Activated CD4-positive, alpha-beta T cell treated with anti-CD3 and anti-CD28 coated beads, Interleukin-2, Interleukin-4, amounts not matched to agents 100 ng/mL and 50 ng/mL, durations not matched to agents 16 hours and 8 hours (primary cell): ENCODE results near the gene RASSF7.
A peak's percentile ranks its signal among the peaks of the same experiment; 100 is the strongest.

Source experiments
- DNase-seq: peaks from one replicate; pipeline ENCODE4 v3.0.0-alpha.2; 2020; ENCODE audit warnings: low spot score

The RASSF7 gene

GRCh38 chr11:551596-551995 lies 9.2 kb upstream of the RASSF7 start:
- no peak for DNase-seq

- DNase-seq = no peak
Observed at GRCh38 chr11:553083-553987, 7.4 kb upstream of the RASSF7 start.

- DNase-seq = no peak
Observed at GRCh38 chr11:553988-554340, 6.8 kb upstream of the RASSF7 start.

DNA sequence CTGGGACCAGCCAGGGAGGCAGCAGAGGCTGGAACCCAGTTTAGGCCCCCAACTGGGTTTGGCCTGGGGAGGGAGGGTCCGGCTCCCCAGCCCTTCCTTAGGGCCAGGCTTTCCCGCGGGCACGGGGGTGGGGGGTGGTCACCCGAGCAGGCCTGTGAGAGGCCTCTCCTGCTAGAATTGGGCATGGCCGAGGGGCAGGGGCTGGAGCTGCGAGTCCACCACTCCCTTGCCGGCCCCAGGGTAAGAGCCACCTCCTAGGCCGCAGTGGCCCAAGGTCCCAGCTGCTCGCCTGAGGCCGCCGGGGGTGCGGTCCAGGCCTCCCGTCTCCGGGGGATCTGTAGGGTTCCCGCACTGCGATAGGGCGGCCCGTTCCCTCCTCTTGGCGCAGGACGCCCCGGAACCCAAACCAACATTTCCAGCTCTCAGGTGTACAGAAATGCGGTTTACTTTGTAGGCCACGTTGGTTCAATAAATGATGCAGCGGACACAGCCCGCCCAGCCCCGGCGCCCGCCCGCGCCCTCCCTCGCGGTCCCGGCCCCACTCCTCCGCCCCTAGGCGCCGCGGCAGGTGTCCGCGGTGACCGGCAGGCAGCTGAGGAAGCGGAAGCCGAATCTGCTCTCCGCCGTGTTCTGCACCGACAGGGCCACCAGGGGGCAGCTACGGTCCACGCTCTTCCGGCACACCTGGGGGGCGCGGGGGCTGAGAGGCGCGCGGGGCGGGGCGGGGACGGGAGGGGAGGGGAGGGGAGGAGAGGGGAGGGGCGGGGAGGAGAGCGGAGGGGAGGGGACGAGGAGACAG lies 6.1 kb upstream of the RASSF7 start:
- DNase-seq = peak; percentile 71

DNA sequence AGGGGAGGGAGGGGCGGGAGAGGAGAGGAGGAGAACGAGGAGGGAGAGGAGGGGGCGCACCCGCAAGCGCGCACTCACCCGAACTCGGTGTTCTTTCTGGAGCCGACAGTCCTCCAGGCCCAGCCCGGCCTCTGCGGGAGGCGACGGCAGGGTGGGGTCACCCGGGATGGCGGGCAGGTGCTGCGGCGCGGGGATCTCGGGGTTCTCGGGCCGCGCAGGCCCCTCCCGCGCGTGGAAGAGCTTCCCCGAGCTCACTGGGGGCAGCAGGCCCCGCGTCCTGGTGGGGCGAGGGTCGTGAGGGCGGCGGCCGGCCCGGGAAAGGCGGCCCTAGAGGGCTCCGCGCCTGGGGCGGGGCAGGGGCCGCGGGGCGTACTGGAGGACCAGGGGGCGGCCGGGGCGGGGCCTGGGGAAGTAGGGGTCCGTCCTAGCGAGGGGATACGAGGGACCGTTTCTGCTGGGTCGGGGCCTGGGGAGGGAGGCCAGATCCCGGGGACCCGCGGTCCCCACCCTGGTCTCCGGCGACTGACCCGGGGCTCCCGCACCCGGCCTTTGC lies 5.5 kb upstream of the RASSF7 start:
- DNase-seq = no peak

DNA sequence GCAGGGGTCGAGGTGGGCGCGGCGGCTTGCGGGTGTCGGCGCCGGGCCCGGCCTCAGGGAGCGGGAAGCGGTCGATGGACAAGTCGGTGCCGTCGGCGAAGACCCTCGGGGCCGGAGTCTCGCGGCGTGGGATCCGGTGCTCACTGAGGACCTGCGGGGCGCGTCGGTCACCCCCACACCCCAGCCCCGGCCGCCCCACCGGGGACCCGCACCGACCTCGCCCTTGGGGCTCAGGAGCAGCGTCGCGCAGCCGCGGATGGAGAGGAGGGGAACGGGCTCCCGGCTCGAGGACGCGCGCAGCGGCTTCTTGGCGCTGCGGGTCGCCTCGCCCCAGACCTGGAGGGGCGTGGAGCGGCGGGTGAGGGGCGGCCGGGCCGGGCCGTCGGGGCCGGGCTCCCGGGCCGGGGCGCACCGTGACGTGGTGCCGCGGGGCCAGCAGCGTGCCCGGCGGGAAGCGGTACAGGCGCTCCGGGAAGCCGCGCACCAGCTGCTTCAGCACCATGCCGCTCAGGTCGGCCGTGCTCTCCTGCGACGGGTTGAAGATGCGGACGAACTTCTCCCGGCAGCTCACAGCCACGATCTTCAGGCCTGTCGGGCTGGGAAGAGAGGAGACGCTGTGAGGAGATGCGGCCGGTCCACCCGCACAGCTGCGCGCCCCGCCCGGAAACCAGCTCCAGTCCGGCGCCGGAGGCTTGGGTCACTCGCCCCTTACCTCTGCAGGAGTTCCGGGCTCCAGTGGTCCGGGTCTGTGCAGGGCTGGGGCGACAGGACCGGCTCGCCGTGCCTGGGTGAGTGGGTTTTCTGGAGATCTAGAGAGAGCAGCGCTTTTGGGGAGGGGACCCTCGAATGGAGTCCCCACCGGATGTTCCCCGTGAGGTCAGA lies 4.7 kb upstream of the RASSF7 start:
- DNase-seq = no peak

- DNase-seq = no peak
Observed at GRCh38 chr11:556662-557256, 4.0 kb upstream of the RASSF7 start.

- no peak for DNase-seq
Observed at GRCh38 chr11:557328-558132, 3.2 kb upstream of the RASSF7 start.

DNA sequence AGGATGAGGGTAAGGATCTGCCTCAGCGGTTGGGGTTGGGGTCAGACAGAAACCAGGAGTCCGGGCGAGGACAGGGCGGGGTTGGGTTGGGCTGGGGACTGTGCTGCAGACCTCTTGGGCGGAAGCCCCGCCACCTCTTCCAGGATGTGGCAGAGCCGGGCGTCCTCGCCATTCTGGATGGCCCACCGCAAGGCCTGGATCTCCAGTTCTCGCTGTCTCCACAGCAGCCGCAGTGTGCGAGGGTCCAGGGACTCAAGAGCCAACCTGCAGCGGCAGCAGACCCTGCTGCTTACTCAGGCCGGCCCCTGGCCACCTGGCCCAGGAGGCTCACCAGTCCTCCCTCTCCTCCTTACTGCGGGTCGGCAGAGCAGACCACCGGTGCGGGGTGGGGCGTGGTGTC lies 2.3 kb upstream of the RASSF7 start:
- no peak for DNase-seq

DNA sequence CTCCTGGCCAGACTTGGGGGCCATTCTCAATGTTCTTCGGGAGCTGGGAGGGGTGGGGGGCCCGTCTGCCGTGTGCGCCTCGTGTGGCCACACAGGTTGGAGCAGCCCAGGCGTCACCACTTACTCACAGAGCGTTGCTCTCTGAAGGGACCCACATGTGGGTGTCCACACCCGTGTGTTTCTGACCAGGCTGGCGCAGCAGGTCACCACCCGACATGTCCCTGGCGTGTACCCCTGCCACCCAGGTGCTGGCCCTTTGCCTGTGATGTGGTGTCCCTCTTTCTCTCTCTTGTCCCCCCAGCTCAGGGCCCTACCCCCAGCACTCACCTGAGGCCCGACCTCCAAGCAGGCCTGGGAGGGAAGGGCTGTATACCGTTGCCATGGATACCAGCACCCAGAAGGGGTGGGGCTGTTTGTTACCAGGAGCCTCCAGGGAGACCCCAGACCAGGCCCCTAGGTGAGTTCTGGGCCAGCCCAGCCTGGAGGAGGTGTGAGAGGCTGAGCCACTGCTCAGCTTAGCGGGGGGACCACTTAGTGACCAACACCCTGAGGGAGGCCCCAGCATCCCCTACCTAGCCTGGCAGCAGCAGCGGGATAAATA lies 1.6 kb upstream of the RASSF7 start:
- DNase-seq = no peak

- DNase-seq = no peak
Observed at GRCh38 chr11:559712-560304, 962 bp upstream of the RASSF7 start.

- DNase-seq = no peak
Observed at GRCh38 chr11:561148-562003, 606 bp downstream of the RASSF7 start.

- DNase-seq = no peak
Observed at GRCh38 chr11:562046-562645, 1.4 kb downstream of the RASSF7 start.

DNA sequence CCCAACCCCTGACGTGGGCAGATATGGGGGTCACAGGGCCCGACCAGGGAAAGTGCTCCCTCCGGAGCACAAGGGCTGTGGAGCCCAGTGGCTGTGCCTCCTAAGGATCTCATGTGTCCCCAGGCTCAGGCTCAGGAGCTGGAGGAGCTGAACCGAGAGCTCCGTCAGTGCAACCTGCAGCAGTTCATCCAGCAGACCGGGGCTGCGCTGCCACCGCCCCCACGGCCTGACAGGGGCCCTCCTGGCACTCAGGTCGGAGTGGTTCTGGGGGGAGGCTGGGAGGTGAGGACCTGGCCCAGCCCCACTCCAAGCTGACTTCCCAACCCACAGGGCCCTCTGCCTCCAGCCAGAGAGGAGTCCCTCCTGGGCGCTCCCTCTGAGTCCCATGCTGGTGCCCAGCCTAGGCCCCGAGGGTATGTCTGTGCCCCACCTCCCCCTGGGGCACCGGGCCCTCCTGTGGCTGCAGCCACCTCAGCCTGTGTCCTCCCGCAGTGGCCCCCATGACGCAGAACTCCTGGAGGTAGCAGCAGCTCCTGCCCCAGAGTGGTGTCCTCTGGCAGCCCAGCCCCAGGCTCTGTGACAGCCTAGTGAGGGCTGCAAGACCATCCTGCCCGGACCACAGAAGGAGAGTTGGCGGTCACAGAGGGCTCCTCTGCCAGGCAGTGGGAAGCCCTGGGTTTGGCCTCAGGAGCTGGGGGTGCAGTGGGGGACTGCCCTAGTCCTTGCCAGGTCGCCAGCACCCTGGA lies 2.5 kb downstream of the RASSF7 start:
- no peak for DNase-seq

DNA sequence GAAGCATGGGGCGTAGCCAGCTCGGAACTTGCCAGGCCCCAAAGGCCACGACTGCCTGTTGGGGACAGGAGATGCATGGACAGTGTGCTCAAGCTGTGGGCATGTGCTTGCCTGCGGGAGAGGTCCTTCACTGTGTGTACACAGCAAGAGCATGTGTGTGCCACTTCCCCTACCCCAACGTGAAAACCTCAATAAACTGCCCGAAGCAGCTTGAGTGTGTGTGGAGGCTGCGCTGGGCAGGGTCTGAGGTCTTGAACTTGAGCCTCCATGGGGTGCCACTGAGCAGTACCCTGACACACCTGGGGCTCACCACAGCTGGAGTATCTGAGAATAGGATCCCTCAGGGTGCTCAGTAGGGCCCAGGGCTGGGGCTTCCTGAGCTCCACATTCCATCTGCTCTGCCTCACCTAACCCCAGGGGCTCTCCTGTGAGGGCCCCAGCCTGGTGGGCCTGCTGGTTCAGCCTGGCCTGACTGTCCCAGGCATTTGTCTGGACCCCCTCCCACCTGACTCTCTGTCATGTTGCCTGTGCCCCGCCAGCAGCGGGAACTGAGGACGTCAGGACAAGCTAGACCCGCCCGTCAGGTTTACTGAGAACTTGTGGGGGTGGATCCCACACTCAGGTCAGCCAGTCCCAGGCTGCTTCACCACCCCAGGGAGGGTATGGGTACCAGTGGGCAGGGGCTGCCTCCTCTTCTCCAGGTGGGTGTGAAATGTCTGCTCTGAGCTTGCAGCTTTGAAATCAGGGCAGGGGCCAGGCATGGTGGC lies 3.2 kb downstream of the RASSF7 start:
- DNase-seq = no peak

GRCh38 chr11:565921-566509 lies 5.2 kb downstream of the RASSF7 start:
- no peak for DNase-seq
